Stimulated activated CD8-positive, alpha-beta memory T cell treated with anti-CD3 and anti-CD28 coated beads, Interleukin-7, amount 100 ng/mL, for 4 hours (primary cell): ENCODE results near the gene OR10W1.

Experiments used
- DNase-seq, 2 donors: peaks; one replicate each; pipeline ENCODE4 v3.0.0-alpha.2; 2020; ENCODE audit warnings: low read depth in 2 of 2

The OR10W1 gene

DNA sequence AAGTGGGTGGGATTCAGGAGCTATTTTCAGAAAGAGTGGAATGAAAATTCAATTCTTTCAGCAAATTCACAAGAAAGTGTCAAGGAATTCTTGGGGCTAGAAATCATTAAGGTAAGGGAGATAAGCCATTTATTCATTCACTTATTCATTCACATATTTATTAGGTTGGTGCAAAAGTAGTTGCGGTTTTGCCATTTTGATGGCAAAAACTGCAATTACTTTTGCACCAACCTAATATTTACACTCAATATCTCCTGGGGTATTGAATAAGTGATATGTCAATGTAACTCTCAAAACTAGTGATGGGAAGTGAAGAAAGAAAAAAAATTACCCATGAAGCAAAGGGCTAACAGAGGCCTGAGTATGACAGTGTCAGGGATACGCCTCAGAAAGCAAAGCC lies at the start of gene OR10W1:
Gene OR10W1 (minus strand): TSS at position 119 of the 400 bp plus-strand sequence. CDS start 402 bp downstream, outside the sequence.
- no peak for DNase-seq

GRCh38 chr11:58316142-58316541 lies 48.1 kb upstream of the OR10W1 start:
- no peak for DNase-seq

GRCh38 chr11:58301576-58301975 lies 33.5 kb upstream of the OR10W1 start:
- DNase-seq = no peak

- no peak for DNase-seq
Measured at GRCh38 chr11:58292017-58292416, 24.0 kb upstream of the OR10W1 start.

DNA sequence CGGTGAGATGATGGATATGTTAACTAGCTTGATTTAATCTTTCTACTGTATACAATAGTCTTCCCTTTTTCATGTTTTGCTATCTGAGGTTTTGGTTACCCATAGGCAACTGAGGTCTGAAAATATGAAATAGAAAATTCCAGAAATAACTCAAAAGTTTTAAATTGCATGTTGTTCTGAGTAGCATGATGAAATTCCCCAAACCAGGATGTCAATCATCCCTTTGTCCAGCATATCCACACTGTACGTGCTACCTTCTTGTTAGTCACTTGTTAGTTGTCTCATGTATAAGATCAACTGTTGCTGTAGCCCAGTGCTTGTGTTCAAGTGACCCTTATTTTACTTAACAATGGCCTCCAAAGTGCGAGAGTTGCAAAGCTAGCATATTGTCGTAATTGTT lies 21.2 kb upstream of the OR10W1 start:
- DNase-seq = no peak

DNA sequence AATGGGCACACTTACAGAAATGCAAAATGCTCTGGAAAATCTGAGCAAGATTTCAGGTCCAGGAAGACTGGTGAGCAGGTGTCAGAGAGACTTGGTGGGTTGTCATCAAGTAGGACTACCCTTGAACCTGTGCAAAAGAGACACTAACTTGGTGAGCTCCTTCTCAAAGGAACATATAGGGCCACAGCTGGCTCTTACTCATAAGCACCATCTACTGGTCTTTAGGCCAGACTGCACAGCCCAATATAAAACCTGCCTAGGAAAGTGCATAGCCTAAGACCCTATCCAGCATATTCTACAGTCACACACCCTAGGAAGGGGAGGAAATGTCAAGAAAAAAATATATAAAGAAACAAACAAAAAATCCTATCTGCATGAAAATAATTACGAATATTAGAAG lies 18.2 kb upstream of the OR10W1 start:
- no peak for DNase-seq

DNA sequence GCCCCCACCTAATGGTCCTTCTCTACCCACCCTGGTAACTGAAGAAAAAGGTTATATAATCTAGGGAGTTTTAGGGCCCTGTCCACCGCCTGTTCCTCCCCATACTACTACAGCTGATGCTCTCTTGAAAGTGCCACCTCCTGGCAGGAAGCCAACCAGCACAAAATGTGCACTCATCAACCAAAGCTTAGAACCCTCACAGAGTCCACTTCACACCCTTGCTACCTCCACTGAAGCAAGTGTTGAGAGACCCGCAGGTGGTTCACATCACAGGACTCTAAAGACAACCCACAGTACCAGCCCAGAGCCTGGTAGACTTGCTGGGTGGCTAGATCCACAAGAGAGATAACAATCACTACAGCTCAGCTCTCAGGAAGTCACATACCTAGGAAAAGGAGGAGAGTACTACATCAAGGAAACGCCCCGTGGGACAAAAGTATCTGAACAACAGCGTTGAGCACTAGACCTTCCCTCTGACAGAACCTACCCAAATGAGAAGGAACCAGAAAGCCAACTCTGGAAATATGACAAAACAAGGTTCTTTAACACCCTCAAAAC lies 17.5 kb upstream of the OR10W1 start:
- no peak for DNase-seq

DNA sequence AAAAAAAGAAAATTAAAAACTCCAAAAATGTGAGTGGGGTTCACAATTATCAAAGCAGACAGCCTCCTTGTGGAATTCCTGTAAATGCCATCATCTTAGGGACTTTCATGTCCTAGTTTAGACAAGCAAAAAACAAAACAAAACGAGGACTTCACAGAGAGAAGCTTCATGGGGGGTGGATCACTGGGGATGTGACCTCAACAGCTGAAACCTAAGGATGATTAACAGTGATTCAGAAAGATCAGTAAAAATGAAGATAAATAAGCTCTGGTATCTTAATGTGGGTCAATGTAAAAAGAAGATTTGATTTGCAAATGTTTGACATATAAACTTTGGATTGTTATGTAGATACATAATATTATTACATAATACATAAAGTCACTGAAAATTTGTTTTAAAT lies 8.1 kb upstream of the OR10W1 start:
- DNase-seq = no peak

DNA sequence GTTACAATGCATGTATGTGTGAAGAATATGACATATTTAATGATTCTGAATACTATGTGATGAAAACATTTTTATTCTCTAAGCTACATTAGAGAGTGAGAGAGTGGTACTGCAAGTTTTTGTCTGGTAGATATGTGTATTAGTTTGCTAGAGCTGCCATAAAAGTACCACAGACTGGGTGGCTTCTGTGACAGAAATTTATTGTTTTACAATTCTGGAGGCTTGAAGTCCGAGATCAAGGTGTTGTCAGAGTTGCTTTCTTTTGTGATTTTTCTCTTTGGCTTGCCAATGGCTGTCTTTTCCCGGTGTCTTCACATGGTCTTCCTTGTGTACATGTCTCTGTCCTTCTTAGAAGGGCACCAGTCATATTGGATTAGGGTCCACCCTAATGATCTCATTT lies 6.9 kb upstream of the OR10W1 start:
- DNase-seq = no peak

- no peak for DNase-seq
Measured at GRCh38 chr11:58259983-58260382, 8.1 kb downstream of the OR10W1 start.

- DNase-seq = no peak
Measured at GRCh38 chr11:58254936-58255335, 13.1 kb downstream of the OR10W1 start.

GRCh38 chr11:58243954-58244353 lies 24.1 kb downstream of the OR10W1 start:
- DNase-seq = no peak

DNA sequence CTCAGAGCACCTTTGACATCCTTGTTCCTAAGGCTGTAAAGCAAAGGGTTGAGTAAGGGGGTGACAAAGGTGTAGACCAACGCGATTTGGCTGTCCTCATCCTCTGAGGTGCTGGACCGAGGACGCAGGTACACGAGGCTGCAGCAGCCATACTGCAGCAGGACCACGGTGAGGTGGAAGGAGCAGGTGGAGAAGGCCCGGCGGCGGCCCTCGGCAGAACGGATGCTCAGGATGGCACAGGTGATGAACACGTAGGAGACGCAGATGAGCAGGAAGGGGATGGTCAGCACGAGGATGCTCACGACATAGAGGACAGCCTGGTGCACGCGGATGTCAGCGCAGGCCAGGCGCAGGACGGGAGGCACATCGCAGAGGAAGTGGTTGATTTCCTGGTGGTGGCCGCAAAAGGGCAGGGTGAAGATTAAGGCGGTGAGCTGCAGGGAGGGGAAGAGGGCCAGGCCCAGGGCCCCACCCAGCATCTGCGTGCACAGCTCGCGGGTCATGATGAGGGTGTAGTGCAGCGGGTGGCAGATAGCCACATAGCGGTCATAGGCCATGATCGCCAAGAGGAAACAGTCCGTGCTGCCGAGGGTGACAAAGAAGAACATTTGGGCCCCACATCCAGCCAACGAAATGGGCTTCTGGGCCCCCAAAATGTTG lies 40.0 kb downstream of the OR10W1 start:
- no peak for DNase-seq

DNA sequence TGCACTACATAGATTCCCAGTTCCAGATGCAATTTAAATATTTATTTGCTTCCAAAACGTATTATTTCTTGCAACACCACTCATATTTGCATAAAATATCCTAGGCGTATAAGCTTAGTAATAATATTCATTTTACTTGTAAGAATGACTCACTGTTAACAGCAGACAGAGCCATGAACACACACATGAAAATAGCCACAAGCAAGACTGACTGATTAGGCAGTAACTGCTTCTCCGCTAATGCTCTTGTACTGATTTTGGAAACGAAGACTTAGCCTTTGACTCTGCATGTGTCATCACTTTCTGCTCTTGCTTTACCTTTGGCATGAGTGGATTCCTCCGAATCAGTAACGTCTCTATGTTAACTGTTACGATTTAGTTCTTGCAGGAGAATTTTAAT lies 45.3 kb downstream of the OR10W1 start:
- no peak for DNase-seq
